Keratinocyte (primary cell): ENCODE measurements around the gene DSE.

Source experiments
- EZH2 ChIP-seq: IDR thresholded peaks from one replicate; pipeline ENCODE4 v1.6.1; 2012; ENCODE audit warnings: inconsistent platforms, mild to moderate bottlenecking, low read length, moderate library complexity
- TF ChIP-seq, protein P1 (sequence below), 3 experiments: IDR thresholded peaks in 1 of 3; conservative IDR thresholded peaks in 1 of 3; optimal IDR thresholded peaks in 1 of 3; 2 replicates in 2 of 3; 3 replicates in 1 of 3; pipeline versions ENCODE3 to v1.5.1; 2011; ENCODE audit warnings: low read length in 3 of 3, mild to moderate bottlenecking in 3 of 3, moderate library complexity in 2 of 3, control low read depth in 1 of 3, inconsistent platforms in 1 of 3; ENCODE audit not compliant: insufficient read depth in 2 of 3; ENCODE audit errors: extremely low read depth in 1 of 3

DNA sequence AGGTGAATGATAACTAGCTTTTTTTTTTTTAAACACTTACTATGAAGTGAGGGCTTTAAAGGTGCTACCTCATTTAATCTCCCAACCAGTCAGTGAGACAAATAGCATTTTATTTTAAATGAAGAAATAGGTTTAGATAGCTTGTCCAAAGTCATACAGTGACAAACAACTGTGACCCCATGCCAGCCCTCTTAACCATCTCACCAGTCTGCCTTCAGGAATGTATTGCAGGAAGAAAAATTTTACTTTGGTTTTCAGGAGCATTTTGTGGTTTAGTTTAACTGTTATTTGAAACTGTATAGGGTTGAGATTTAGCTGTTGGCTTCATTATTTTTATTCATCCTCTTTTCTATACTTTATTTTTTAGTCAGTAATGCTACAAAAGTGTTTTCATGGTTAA, 18.6 kb downstream of the DSE start:
- TF ChIP-seq, protein P1, sequence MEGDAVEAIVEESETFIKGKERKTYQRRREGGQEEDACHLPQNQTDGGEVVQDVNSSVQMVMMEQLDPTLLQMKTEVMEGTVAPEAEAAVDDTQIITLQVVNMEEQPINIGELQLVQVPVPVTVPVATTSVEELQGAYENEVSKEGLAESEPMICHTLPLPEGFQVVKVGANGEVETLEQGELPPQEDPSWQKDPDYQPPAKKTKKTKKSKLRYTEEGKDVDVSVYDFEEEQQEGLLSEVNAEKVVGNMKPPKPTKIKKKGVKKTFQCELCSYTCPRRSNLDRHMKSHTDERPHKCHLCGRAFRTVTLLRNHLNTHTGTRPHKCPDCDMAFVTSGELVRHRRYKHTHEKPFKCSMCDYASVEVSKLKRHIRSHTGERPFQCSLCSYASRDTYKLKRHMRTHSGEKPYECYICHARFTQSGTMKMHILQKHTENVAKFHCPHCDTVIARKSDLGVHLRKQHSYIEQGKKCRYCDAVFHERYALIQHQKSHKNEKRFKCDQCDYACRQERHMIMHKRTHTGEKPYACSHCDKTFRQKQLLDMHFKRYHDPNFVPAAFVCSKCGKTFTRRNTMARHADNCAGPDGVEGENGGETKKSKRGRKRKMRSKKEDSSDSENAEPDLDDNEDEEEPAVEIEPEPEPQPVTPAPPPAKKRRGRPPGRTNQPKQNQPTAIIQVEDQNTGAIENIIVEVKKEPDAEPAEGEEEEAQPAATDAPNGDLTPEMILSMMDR (optimal IDR thresholded peaks at IDR 0.05 in 1 of 3, IDR thresholded peaks at IDR 0.05 in 1 of 3, conservative IDR thresholded peaks at IDR 0.05 in 1 of 3; ENCODE audit: extremely low read depth in 1 of 3, insufficient read depth in 2 of 3, low read length in 3 of 3), result no peak
- TF ChIP-seq EZH2, result no peak
